ENCODE measurements around the gene PCF11. TPM values are rescaled to one million over a fixed set of nuclear protein-coding genes. Genes with fewer than 3 reads are reported as not detected.

The PCF11 gene
- total and polyA plus RNA-seq, 2 of the 13 experiments (the other 11 are each of a cell fraction or from before 2014, with no cell fraction given): 40.3 to 47.7 TPM

DNA sequence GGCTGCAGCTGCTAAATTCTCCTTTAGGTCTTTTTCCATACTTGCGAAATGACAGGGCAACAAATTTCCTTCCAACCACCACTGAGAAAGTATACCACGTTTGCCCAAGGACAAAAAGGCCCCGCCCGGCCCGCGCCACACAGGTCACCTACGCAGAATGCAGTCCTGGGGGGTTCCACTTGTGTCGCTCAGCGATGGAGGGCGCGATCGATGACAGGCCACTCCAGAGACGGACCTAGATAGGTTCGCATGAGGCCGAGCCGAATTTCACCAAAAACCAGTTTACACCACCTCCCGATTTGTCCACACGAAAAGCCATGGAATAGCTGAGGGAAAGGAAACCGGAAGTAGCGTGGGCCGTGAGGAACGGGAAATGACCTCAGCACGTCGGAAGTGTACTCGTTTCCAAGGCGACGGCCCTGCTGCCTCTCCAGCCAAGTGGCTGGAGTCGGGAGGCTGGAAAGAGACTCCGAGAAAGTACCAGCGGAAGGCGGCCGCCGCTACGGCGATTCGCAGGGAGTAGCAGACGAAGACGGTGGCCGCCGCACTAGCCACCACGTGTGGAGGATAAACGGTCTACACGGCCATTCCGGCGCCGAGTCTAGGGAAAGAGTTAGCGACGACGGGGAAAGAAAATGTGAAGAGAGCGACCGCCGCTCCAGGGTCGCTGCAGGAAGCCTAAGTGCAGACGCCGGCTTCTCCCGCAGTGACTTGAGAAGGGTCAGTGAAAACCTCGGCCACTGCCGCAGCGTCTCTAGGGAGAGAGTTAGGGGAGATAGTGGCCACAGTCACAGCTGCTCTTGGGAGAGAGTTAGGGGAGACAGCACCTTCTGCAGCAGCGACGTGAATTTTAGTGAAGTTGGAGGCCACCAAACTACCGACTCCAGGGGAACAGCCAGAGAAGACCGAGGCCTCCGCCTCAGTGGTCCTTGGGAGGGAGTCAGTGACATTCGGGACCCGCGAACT is 36.7 kb downstream of the PCF11 start, which contains the start of gene ANKRD42 (continued):
- TF ChIP-seq, protein P1, sequence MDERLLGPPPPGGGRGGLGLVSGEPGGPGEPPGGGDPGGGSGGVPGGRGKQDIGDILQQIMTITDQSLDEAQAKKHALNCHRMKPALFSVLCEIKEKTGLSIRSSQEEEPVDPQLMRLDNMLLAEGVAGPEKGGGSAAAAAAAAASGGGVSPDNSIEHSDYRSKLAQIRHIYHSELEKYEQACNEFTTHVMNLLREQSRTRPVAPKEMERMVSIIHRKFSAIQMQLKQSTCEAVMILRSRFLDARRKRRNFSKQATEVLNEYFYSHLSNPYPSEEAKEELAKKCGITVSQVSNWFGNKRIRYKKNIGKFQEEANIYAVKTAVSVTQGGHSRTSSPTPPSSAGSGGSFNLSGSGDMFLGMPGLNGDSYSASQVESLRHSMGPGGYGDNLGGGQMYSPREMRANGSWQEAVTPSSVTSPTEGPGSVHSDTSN (CRISPR knock-in tag; IDR thresholded peaks at IDR 0.05): no peak
- TF ChIP-seq ZNF225 (CRISPR knock-in tag; IDR thresholded peaks at IDR 0.05): no peak
- TF ChIP-seq ZNF234 (CRISPR knock-in tag; conservative IDR thresholded peaks at IDR 0.05): no peak
- TF ChIP-seq, protein P2, sequence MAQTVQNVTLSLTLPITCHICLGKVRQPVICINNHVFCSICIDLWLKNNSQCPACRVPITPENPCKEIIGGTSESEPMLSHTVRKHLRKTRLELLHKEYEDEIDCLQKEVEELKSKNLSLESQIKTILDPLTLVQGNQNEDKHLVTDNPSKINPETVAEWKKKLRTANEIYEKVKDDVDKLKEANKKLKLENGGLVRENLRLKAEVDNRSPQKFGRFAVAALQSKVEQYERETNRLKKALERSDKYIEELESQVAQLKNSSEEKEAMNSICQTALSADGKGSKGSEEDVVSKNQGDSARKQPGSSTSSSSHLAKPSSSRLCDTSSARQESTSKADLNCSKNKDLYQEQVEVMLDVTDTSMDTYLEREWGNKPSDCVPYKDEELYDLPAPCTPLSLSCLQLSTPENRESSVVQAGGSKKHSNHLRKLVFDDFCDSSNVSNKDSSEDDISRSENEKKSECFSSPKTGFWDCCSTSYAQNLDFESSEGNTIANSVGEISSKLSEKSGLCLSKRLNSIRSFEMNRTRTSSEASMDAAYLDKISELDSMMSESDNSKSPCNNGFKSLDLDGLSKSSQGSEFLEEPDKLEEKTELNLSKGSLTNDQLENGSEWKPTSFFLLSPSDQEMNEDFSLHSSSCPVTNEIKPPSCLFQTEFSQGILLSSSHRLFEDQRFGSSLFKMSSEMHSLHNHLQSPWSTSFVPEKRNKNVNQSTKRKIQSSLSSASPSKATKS (CRISPR knock-in tag; IDR thresholded peaks at IDR 0.05): no peak
- TF ChIP-seq POGZ (CRISPR knock-in tag; IDR thresholded peaks at IDR 0.05): peak; percentile 73; the same call in 1 of the 2 replicates
- no peak for TF ChIP-seq ZNF24 (IDR thresholded peaks at IDR 0.05)
- TF ChIP-seq ZNF230 (CRISPR knock-in tag; IDR thresholded peaks at IDR 0.05): no peak
- peak; percentile 66; the same call in 1 of the 2 replicates for TF ChIP-seq ATF2 (CRISPR knock-in tag; IDR thresholded peaks at IDR 0.05)
- 0 out of 2 replicates have a peak, but pooled peaks have one; percentile 7 for TF ChIP-seq ZNF619 (CRISPR knock-in tag; IDR thresholded peaks at IDR 0.05)
- TF ChIP-seq ZNF547 (CRISPR knock-in tag; IDR thresholded peaks at IDR 0.05): no peak
- TF ChIP-seq ZBTB4 (CRISPR knock-in tag; IDR thresholded peaks at IDR 0.05; ENCODE audit: borderline replicate concordance): 0 out of 2 replicates have a peak, but pooled peaks have one; percentile 76
- 0 out of 2 replicates have a peak, but pooled peaks have one; percentile 25 for TF ChIP-seq ZHX2 (IDR thresholded peaks at IDR 0.05; ENCODE audit: low read depth)
- TF ChIP-seq ZHX2 (CRISPR knock-in tag; IDR thresholded peaks at IDR 0.05; ENCODE audit: borderline replicate concordance): no peak
